Liver (tissue), 9 donors: ENCODE measurements around the gene ZNF691. TPM values are rescaled to one million over a fixed set of nuclear protein-coding genes. Genes with fewer than 3 reads are reported as not detected.

ENCODE experiments used
- DNase-seq: peaks from one replicate; pipeline ENCODE4 v3.0.0-alpha.2; 2017; ENCODE audit warnings: low spot score
- H3K27ac ChIP-seq, 2 donors: one replicate each; pipeline ENCODE4 v1.7.0; 2013; ENCODE audit warnings: inconsistent platforms in 2 of 2, low read length in 2 of 2, control low read depth in 1 of 2, low read depth in 1 of 2, mild to moderate bottlenecking in 1 of 2
- H3K27me3 ChIP-seq, 4 donors: one replicate each; pipeline versions ENCODE4 v1.6.1 to v1.7.0; 2013; ENCODE audit warnings: low read length in 3 of 4, inconsistent platforms in 1 of 4, mild to moderate bottlenecking in 1 of 4, moderate library complexity in 1 of 4; ENCODE audit not compliant: control insufficient read depth in 4 of 4, insufficient read depth in 4 of 4
- H3K36me3 ChIP-seq, 4 donors: one replicate each; pipeline versions ENCODE4 v1.6.1 to v1.7.0; 2013; ENCODE audit warnings: low read length in 3 of 4, mild to moderate bottlenecking in 3 of 4, low read depth in 1 of 4, moderate library complexity in 1 of 4; ENCODE audit not compliant: control insufficient read depth in 4 of 4, insufficient read depth in 3 of 4
- H3K4me1 ChIP-seq, 4 donors: one replicate each; pipeline versions ENCODE4 v1.6.1 to v1.7.0; 2013; ENCODE audit warnings: low read length in 3 of 4, mild to moderate bottlenecking in 3 of 4, moderate library complexity in 1 of 4; ENCODE audit not compliant: control insufficient read depth in 4 of 4, insufficient read depth in 4 of 4
- H3K4me3 ChIP-seq, 3 donors: one replicate each; pipeline versions ENCODE4 v1.6.1 to v1.7.0; 2013; ENCODE audit warnings: low read length in 3 of 3, control low read depth in 1 of 3, low read depth in 1 of 3, mild to moderate bottlenecking in 1 of 3
- H3K9ac ChIP-seq, 2 donors: one replicate each; pipeline ENCODE4 v1.7.0; 2013; ENCODE audit warnings: low read length in 2 of 2, mild to moderate bottlenecking in 2 of 2, moderate library complexity in 2 of 2, control low read depth in 1 of 2, low read depth in 1 of 2
- H3K9me3 ChIP-seq, 4 donors: one replicate each; pipeline versions ENCODE4 v1.6.1 to v1.7.0; 2013; ENCODE audit warnings: low read length in 3 of 4; ENCODE audit not compliant: control insufficient read depth in 4 of 4
- ATF3 ChIP-seq: IDR thresholded peaks from 2 replicates; pipeline ENCODE4 v1.6.1; 2016; ENCODE audit warnings: antibody characterized with exemption
- EGR1 ChIP-seq, 2 donors: IDR thresholded peaks; 2 replicates each; pipeline ENCODE4 v1.6.1; 2016 to 2018; ENCODE audit warnings: antibody characterized with exemption in 2 of 2, low read depth in 2 of 2
- FOXA1 ChIP-seq: IDR thresholded peaks from 2 replicates; pipeline ENCODE4 v1.6.1; 2016; ENCODE audit warnings: antibody characterized with exemption
- FOXA2 ChIP-seq: IDR thresholded peaks from 2 replicates; pipeline ENCODE4 v1.6.1; 2016; ENCODE audit warnings: antibody characterized with exemption
- GABPA ChIP-seq, 2 donors: IDR thresholded peaks in 1 of 2; conservative IDR thresholded peaks in 1 of 2; 2 replicates each; pipeline ENCODE4 v1.6.1; 2016; ENCODE audit warnings: antibody characterized with exemption in 2 of 2, mild to moderate bottlenecking in 1 of 2, moderate library complexity in 1 of 2
- JUND ChIP-seq, 2 donors: IDR thresholded peaks; 2 replicates each; pipeline ENCODE4 v1.6.1; 2016; ENCODE audit warnings: antibody characterized with exemption in 2 of 2
- MAX ChIP-seq: IDR thresholded peaks from 2 replicates; pipeline ENCODE4 v1.6.1; 2016; ENCODE audit warnings: antibody characterized with exemption
- NR2F2 ChIP-seq: IDR thresholded peaks from 2 replicates; pipeline ENCODE4 v1.6.1; 2016; ENCODE audit warnings: antibody characterized with exemption
- RAD21 ChIP-seq, 2 donors: IDR thresholded peaks; 2 replicates each; pipeline ENCODE4 v1.6.1; 2016; ENCODE audit warnings: antibody characterized with exemption in 2 of 2, mild to moderate bottlenecking in 2 of 2
- RXRA ChIP-seq, 2 donors: IDR thresholded peaks; 2 replicates each; pipeline ENCODE4 v1.6.1; 2017 to 2018; ENCODE audit warnings: antibody characterized with exemption in 2 of 2, mild to moderate bottlenecking in 1 of 2
- SP1 ChIP-seq: IDR thresholded peaks from 2 replicates; pipeline ENCODE4 v1.6.1; 2018; ENCODE audit warnings: antibody characterized with exemption, mild to moderate bottlenecking
- TAF1 ChIP-seq: conservative IDR thresholded peaks from 2 replicates; pipeline ENCODE4 v1.6.1; 2016; ENCODE audit warnings: antibody characterized with exemption, mild to moderate bottlenecking
- YY1 ChIP-seq: IDR thresholded peaks from 2 replicates; pipeline ENCODE4 v1.6.1; 2016; ENCODE audit warnings: antibody characterized with exemption, mild to moderate bottlenecking
- WGBS: extraction: QIAGEN DNeasy Blood & Tissue Kit; methylation state at CpG from one replicate; pipeline ENCODE4 v1.1.7; 2013; 5-methylcytosine and 5-hydroxymethylcytosine counted together
- polyA plus RNA-seq, 2 donors: library from polyadenylated mRNA; stranded (reverse) in 1 of 2; unstranded in 1 of 2; fragments of 200-250 nt in 1 of 2; fragments of >200 nt in 1 of 2; fragmentation: Nextera tagmentation in 1 of 2; extraction: Ambion mirVana in 1 of 2; gene quantifications; one replicate each; pipeline versions ENCODE4 v1.2.1 to v1.2.3, GENCODE V29; 2013 to 2015
- total RNA-seq, 2 donors: library from RNA; depleted of rRNA; stranded (reverse); fragments of >200 nt; gene quantifications; one replicate each; pipeline ENCODE4 v1.2.3, GENCODE V29; 2014
- TF ChIP-seq, protein P1 (sequence below): IDR thresholded peaks from 2 replicates; pipeline ENCODE4 v1.6.1; 2016; ENCODE audit warnings: antibody characterized with exemption, mild to moderate bottlenecking
- donor health status: healthy.
- donor health status: healthy.
- donor health status: healthy.
- donor health status: healthy.
- donor health status: healthy.

The ZNF691 gene
- total and polyA plus RNA-seq, 4 donors, result 2.7 to 8.9 (median 5.5) TPM

DNA sequence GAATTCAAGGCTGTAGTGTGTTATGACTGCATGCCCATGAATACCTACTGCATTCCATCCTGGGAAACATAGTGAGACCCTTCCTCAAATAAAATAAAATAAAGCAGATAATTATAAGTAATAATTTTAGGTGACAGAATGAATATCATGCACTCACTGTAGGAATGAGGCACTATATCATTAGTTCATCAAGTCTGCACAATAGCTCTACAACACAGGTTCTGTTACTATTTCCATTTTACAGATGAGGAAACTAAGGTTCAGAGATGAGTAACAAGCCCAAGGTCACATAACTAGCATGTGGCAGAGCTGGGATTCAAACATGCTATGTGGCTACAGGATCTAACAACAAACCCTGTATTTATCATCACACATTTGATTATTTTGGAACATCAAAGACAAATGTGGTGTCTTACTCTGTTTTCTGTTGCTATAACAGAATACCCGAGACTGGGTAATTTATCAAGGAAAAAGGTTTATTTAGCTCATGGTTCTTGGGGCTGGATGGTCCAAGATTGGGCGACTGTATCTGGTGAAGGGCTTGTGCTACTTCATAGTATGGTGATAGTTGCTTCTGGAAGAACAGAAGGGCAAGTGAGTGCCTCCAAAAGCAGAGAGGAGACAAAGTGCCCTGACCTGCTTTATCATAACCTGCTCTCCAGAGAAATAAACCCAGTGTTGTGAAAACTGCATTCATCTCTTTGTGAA, 4.8 kb upstream of the ZNF691 start (continued):
- TF ChIP-seq GABPA (IDR thresholded peaks at IDR 0.05 in 1 of 2, conservative IDR thresholded peaks at IDR 0.05 in 1 of 2), result no peak
- no peak for TF ChIP-seq YY1
- TF ChIP-seq FOXA1, result no peak
- no peak for TF ChIP-seq MAX
- TF ChIP-seq SP1, result no peak

- H3K9me3 ChIP-seq, result no peaks in the 10 kb centered on the region
- H3K27me3 ChIP-seq, result no peaks in the 10 kb centered on the region
- no peak for TF ChIP-seq NR2F2
- no peak for TF ChIP-seq GABPA (IDR thresholded peaks at IDR 0.05 in 1 of 2, conservative IDR thresholded peaks at IDR 0.05 in 1 of 2)
- no peak overlapping the region for H3K9ac ChIP-seq
- H3K36me3 ChIP-seq, result peaks cover 1 to 19% (median 11%) of the 10 kb centered on the region in 4 donors
- peaks cover 0 to 20% (median 17%) of the 10 kb centered on the region in 4 donors for H3K4me1 ChIP-seq
- WGBS, result 95% methylated on average over 4 of the region's 4 CpGs
- no peak overlapping the region for H3K4me3 ChIP-seq
- no peak for DNase-seq
- no peak overlapping the region for H3K27ac ChIP-seq
Measured at GRCh38 chr1:42844592-42845140, 1.7 kb upstream of the ZNF691 start.

GRCh38 chr1:42845193-42845592, 1.2 kb upstream of the ZNF691 start:
- TF ChIP-seq ATF3 (no peak), FOXA1 (no peak), SP1 (no peak), JUND (IDR thresholded peaks at IDR 0.05) (no peak), RXRA (IDR thresholded peaks at IDR 0.05) (no peak), FOXA2 (no peak), RAD21 (IDR thresholded peaks at IDR 0.05) (no peak), MAX (no peak), EGR1 (IDR thresholded peaks at IDR 0.05; ENCODE audit: low read depth in 2 of 2) (no peak), TAF1 (no peak)
- TF ChIP-seq, protein P1, sequence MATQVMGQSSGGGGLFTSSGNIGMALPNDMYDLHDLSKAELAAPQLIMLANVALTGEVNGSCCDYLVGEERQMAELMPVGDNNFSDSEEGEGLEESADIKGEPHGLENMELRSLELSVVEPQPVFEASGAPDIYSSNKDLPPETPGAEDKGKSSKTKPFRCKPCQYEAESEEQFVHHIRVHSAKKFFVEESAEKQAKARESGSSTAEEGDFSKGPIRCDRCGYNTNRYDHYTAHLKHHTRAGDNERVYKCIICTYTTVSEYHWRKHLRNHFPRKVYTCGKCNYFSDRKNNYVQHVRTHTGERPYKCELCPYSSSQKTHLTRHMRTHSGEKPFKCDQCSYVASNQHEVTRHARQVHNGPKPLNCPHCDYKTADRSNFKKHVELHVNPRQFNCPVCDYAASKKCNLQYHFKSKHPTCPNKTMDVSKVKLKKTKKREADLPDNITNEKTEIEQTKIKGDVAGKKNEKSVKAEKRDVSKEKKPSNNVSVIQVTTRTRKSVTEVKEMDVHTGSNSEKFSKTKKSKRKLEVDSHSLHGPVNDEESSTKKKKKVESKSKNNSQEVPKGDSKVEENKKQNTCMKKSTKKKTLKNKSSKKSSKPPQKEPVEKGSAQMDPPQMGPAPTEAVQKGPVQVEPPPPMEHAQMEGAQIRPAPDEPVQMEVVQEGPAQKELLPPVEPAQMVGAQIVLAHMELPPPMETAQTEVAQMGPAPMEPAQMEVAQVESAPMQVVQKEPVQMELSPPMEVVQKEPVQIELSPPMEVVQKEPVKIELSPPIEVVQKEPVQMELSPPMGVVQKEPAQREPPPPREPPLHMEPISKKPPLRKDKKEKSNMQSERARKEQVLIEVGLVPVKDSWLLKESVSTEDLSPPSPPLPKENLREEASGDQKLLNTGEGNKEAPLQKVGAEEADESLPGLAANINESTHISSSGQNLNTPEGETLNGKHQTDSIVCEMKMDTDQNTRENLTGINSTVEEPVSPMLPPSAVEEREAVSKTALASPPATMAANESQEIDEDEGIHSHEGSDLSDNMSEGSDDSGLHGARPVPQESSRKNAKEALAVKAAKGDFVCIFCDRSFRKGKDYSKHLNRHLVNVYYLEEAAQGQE, result no peak
- Histone ChIP-seq H3K27ac (no peak overlapping the region), H3K4me1 (peaks cover 0 to 20% (median 17%) of the 10 kb centered on the region in 4 donors), H3K9me3 (no peaks in the 10 kb centered on the region), H3K4me3 (no peak overlapping the region), H3K27me3 (no peaks in the 10 kb centered on the region), H3K9ac (no peak overlapping the region), H3K36me3 (peaks cover 1 to 15% (median 11%) of the 10 kb centered on the region in 4 donors)
- no peak for DNase-seq
- 66% methylated on average over 1 of the region's 1 CpG for WGBS
